SK-N-SH (cell line): ENCODE results near the gene FOXK1.

Source experiments
- CTCF ChIP-seq: fragments of 200-600 bp; sonication (generic); IDR thresholded peaks from 2 replicates; pipeline ENCODE4 v1.6.1; 2017; ENCODE audit warnings: antibody characterized with exemption, mild to moderate bottlenecking, moderate library complexity
- EZH2phosphoT487 ChIP-seq: fragments of 200-600 bp; sonication (generic); IDR thresholded peaks from 2 replicates; pipeline ENCODE4 v1.6.1; 2017; ENCODE audit warnings: low read depth, mixed run types, mild to moderate bottlenecking, antibody characterized with exemption, moderate library complexity, borderline replicate concordance
- FOXJ3 ChIP-seq: sonication (generic); formaldehyde crosslinking; IDR thresholded peaks from 2 replicates; pipeline ENCODE4 v1.5.1; 2020; ENCODE audit warnings: mild to moderate bottlenecking, missing genetic modification reagents
- FOXM1 ChIP-seq: IDR thresholded peaks from 2 replicates; pipeline ENCODE4 v1.4.0; 2012; ENCODE audit warnings: low read depth, mild to moderate bottlenecking
- MAX ChIP-seq: IDR thresholded peaks from 2 replicates; pipeline ENCODE4 v1.4.0; 2012; ENCODE audit warnings: low read depth
- MXI1 ChIP-seq: IDR thresholded peaks from 2 replicates; pipeline ENCODE4 v1.6.1; 2012; ENCODE audit warnings: mild to moderate bottlenecking, low read depth, low read length, improper control_type of control experiment
- NRF1 ChIP-seq: IDR thresholded peaks from 2 replicates; pipeline ENCODE4 v1.6.1; 2012; ENCODE audit warnings: low read depth, mild to moderate bottlenecking, low read length
- POLR2AphosphoS5 ChIP-seq: IDR thresholded peaks from 2 replicates; pipeline ENCODE4 v1.6.1; 2012; ENCODE audit warnings: low read depth, low read length
- RAD21 ChIP-seq: IDR thresholded peaks from 2 replicates; pipeline ENCODE4 v1.6.1; 2012; ENCODE audit warnings: mild to moderate bottlenecking, low read length
- SMC3 ChIP-seq: IDR thresholded peaks from 2 replicates; pipeline ENCODE4 v1.6.1; 2012; ENCODE audit warnings: low read depth, low read length, improper control_type of control experiment
- TF ChIP-seq, protein P1 (sequence below): IDR thresholded peaks from 2 replicates; pipeline ENCODE4 v1.6.1; 2012; ENCODE audit warnings: mild to moderate bottlenecking, low read depth, low read length, moderate library complexity

GRCh38 chr7:4650433-4651047, 31.6 kb upstream of the FOXK1 start:
- TF ChIP-seq CTCF = no peak
- no peak for TF ChIP-seq POLR2AphosphoS5
- TF ChIP-seq RAD21 = no peak
- no peak for TF ChIP-seq SMC3
- no peak for TF ChIP-seq EZH2phosphoT487
- TF ChIP-seq, protein P1, sequence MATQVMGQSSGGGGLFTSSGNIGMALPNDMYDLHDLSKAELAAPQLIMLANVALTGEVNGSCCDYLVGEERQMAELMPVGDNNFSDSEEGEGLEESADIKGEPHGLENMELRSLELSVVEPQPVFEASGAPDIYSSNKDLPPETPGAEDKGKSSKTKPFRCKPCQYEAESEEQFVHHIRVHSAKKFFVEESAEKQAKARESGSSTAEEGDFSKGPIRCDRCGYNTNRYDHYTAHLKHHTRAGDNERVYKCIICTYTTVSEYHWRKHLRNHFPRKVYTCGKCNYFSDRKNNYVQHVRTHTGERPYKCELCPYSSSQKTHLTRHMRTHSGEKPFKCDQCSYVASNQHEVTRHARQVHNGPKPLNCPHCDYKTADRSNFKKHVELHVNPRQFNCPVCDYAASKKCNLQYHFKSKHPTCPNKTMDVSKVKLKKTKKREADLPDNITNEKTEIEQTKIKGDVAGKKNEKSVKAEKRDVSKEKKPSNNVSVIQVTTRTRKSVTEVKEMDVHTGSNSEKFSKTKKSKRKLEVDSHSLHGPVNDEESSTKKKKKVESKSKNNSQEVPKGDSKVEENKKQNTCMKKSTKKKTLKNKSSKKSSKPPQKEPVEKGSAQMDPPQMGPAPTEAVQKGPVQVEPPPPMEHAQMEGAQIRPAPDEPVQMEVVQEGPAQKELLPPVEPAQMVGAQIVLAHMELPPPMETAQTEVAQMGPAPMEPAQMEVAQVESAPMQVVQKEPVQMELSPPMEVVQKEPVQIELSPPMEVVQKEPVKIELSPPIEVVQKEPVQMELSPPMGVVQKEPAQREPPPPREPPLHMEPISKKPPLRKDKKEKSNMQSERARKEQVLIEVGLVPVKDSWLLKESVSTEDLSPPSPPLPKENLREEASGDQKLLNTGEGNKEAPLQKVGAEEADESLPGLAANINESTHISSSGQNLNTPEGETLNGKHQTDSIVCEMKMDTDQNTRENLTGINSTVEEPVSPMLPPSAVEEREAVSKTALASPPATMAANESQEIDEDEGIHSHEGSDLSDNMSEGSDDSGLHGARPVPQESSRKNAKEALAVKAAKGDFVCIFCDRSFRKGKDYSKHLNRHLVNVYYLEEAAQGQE = no peak
- TF ChIP-seq MXI1 = no peak
- TF ChIP-seq FOXM1 = no peak
- TF ChIP-seq MAX = no peak
- TF ChIP-seq FOXJ3 (CRISPR knock-in tag) = no peak
- no peak for TF ChIP-seq NRF1
